ENCODE data around the gene TMEM134. TPM values are rescaled to one million over a fixed set of nuclear protein-coding genes. Genes with fewer than 3 reads are reported as not detected.

The TMEM134 gene
- total and polyA plus RNA-seq, 9 of the 15 experiments (the other 6 are each of a cell fraction or from before 2014, with no cell fraction given) = 0.63 to 48.4 (median 10.7) TPM

- TF ChIP-seq, protein P1, sequence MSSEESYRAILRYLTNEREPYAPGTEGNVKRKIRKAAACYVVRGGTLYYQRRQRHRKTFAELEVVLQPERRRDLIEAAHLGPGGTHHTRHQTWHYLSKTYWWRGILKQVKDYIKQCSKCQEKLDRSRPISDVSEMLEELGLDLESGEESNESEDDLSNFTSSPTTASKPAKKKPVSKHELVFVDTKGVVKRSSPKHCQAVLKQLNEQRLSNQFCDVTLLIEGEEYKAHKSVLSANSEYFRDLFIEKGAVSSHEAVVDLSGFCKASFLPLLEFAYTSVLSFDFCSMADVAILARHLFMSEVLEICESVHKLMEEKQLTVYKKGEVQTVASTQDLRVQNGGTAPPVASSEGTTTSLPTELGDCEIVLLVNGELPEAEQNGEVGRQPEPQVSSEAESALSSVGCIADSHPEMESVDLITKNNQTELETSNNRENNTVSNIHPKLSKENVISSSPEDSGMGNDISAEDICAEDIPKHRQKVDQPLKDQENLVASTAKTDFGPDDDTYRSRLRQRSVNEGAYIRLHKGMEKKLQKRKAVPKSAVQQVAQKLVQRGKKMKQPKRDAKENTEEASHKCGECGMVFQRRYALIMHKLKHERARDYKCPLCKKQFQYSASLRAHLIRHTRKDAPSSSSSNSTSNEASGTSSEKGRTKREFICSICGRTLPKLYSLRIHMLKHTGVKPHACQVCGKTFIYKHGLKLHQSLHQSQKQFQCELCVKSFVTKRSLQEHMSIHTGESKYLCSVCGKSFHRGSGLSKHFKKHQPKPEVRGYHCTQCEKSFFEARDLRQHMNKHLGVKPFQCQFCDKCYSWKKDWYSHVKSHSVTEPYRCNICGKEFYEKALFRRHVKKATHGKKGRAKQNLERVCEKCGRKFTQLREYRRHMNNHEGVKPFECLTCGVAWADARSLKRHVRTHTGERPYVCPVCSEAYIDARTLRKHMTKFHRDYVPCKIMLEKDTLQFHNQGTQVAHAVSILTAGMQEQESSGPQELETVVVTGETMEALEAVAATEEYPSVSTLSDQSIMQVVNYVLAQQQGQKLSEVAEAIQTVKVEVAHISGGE (CRISPR knock-in tag; IDR thresholded peaks at IDR 0.05) = no peak
- peak; percentile 7; the same call in 1 of the 2 replicates for TF ChIP-seq KLF13 (tag; IDR thresholded peaks at IDR 0.05; ENCODE audit: borderline replicate concordance, low read depth)
- TF ChIP-seq ARID1B (IDR thresholded peaks at IDR 0.05) = no peak
- peak; percentile 51; the same call in 1 of the 2 replicates for TF ChIP-seq SAFB (IDR thresholded peaks at IDR 0.05; ENCODE audit: borderline replicate concordance, low read depth, low read length)
- no peak for TF ChIP-seq RFX1 (IDR thresholded peaks at IDR 0.05)
- TF ChIP-seq MAZ (CRISPR knock-in tag; conservative IDR thresholded peaks at IDR 0.05 in 1 of 2, IDR thresholded peaks at IDR 0.05 in 1 of 2) = peak; percentile 59 to 80
- peak; percentile 63; the same call in 1 of the 2 replicates for TF ChIP-seq SMAD3 (CRISPR knock-in tag; conservative IDR thresholded peaks at IDR 0.05)
- peak; percentile 35; the same call in 1 of the 2 replicates for TF ChIP-seq CXXC5 (CRISPR knock-in tag; IDR thresholded peaks at IDR 0.05)
- no peak for TF ChIP-seq TEAD2 (tag; IDR thresholded peaks at IDR 0.05)
- TF ChIP-seq, protein P2, sequence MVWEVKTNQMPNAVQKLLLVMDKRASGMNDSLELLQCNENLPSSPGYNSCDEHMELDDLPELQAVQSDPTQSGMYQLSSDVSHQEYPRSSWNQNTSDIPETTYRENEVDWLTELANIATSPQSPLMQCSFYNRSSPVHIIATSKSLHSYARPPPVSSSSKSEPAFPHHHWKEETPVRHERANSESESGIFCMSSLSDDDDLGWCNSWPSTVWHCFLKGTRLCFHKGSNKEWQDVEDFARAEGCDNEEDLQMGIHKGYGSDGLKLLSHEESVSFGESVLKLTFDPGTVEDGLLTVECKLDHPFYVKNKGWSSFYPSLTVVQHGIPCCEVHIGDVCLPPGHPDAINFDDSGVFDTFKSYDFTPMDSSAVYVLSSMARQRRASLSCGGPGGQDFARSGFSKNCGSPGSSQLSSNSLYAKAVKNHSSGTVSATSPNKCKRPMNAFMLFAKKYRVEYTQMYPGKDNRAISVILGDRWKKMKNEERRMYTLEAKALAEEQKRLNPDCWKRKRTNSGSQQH (CRISPR knock-in tag; IDR thresholded peaks at IDR 0.05) = peak; percentile 64; the same call in 1 of the 2 replicates
- TF ChIP-seq RBM22 (IDR thresholded peaks at IDR 0.05; ENCODE audit: low read depth, low read length, poor library complexity, severe bottlenecking) = peak; percentile 25
- TF ChIP-seq FOXA3 (CRISPR knock-in tag; conservative IDR thresholded peaks at IDR 0.05 in 1 of 2, IDR thresholded peaks at IDR 0.05 in 1 of 2) = no peak
- no peak for TF ChIP-seq NR4A1 (CRISPR knock-in tag; IDR thresholded peaks at IDR 0.05)
- peak; percentile 51; the same call in 1 of the 2 replicates for TF ChIP-seq NR4A1 (tag; IDR thresholded peaks at IDR 0.05)
- TF ChIP-seq HOXB6 (CRISPR knock-in tag; IDR thresholded peaks at IDR 0.05; ENCODE audit: borderline replicate concordance) = peak; percentile 44; the same call in 1 of the 2 replicates
- peak; percentile 51 for TF ChIP-seq VEZF1 (CRISPR knock-in tag; IDR thresholded peaks at IDR 0.05)
- TF ChIP-seq, protein P3, sequence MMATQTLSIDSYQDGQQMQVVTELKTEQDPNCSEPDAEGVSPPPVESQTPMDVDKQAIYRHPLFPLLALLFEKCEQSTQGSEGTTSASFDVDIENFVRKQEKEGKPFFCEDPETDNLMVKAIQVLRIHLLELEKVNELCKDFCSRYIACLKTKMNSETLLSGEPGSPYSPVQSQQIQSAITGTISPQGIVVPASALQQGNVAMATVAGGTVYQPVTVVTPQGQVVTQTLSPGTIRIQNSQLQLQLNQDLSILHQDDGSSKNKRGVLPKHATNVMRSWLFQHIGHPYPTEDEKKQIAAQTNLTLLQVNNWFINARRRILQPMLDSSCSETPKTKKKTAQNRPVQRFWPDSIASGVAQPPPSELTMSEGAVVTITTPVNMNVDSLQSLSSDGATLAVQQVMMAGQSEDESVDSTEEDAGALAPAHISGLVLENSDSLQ (IDR thresholded peaks at IDR 0.05) = peak; percentile 32; the same call in 1 of the 2 replicates
- TF ChIP-seq ZNF77 (CRISPR knock-in tag; IDR thresholded peaks at IDR 0.05) = no peak
- TF ChIP-seq SRF (CRISPR knock-in tag; IDR thresholded peaks at IDR 0.05) = no peak
Measured at GRCh38 chr11:67505605-67506396, 36.8 kb upstream of the TMEM134 start (continued).

Measured in K562 (cell line).